Measurements from ENCODE around the gene PCDHA13.

PCDHA13 gene

GRCh38 chr5:140855772-140856674, 25.9 kb upstream of the PCDHA13 start, which contains the start of gene PCDHA10:
PCDHA10 (plus strand) TSS chr5:140855897; CDS start chr5:140856049, 152 bp downstream.
- no peak within 1 kb of the TSS for H3K4me3 ChIP-seq (ENCODE audit: low read depth, low read length)
- no peak for TF ChIP-seq CTCF (IDR thresholded peaks at IDR 0.05; ENCODE audit: low read depth, low read length)

- no peak for TF ChIP-seq CTCF (IDR thresholded peaks at IDR 0.05; ENCODE audit: low read depth, low read length)
- H3K4me3 ChIP-seq (ENCODE audit: low read depth, low read length) = no peak overlapping the region
Observed at GRCh38 chr5:140857177-140857986, 24.5 kb upstream of the PCDHA13 start.

- TF ChIP-seq CTCF (IDR thresholded peaks at IDR 0.05; ENCODE audit: low read depth, low read length) = no peak
- no peak overlapping the region for H3K4me3 ChIP-seq (ENCODE audit: low read depth, low read length)
Observed at GRCh38 chr5:140857987-140858240, 24.0 kb upstream of the PCDHA13 start.

- no peak overlapping the region for H3K4me3 ChIP-seq (ENCODE audit: low read depth, low read length)
- no peak for TF ChIP-seq CTCF (IDR thresholded peaks at IDR 0.05; ENCODE audit: low read depth, low read length)
Observed at GRCh38 chr5:140862441-140863295, 19.3 kb upstream of the PCDHA13 start.

GRCh38 chr5:140868721-140869554, 13.0 kb upstream of the PCDHA13 start, which contains the start of gene PCDHA11:
PCDHA11 (plus strand) TSS chr5:140868957; CDS start chr5:140869104, 147 bp downstream.
- H3K4me3 ChIP-seq (ENCODE audit: low read depth, low read length) = no peak within 1 kb of the TSS
- TF ChIP-seq CTCF (IDR thresholded peaks at IDR 0.05; ENCODE audit: low read depth, low read length) = no peak

GRCh38 chr5:140869555-140869886, 12.4 kb upstream of the PCDHA13 start:
- TF ChIP-seq CTCF (IDR thresholded peaks at IDR 0.05; ENCODE audit: low read depth, low read length) = no peak
- H3K4me3 ChIP-seq (ENCODE audit: low read depth, low read length) = no peak overlapping the region
